Measurements from ENCODE around the gene NCOA1. TPM values are rescaled to one million over a fixed set of nuclear protein-coding genes. Genes with fewer than 3 reads are reported as not detected.
"Not testable (repeated sequence)": the region's sequence is repeated elsewhere in the genome, so short reads cannot be mapped to it uniquely, and the experiment has no call there.

NCOA1 gene
- polyA plus RNA-seq, 1 donor (not counting 4 experiments of a cell fraction or from before 2014, with no cell fraction given) = 5.0 TPM

- dilution Hi-C loops (cut with MboI; ENCODE audit: extremely low pct_ligation_motif_present, low sequenced_read_pairs) = no loop called here
- no peaks in the 10 kb centered on the region for H3K36me3 ChIP-seq (ENCODE audit: control insufficient read depth in 2 of 2, extremely low read depth in 1 of 2, insufficient read depth in 2 of 2, low read length in 2 of 2)
- no peaks in the 10 kb centered on the region for H3K4me1 ChIP-seq (ENCODE audit: control insufficient read depth, extremely low read depth, insufficient read depth, low read length)
- H3K79me2 ChIP-seq (ENCODE audit: control insufficient read depth, insufficient read depth, low read length) = no peaks in the 10 kb centered on the region
- no peak overlapping the region for H3K27ac ChIP-seq (ENCODE audit: control insufficient read depth, insufficient read depth, low read length)
- no peak overlapping the region for H3K4me3 ChIP-seq (ENCODE audit: control insufficient read depth in 2 of 3, extremely low read depth in 1 of 3, insufficient read depth in 2 of 3, low read depth in 1 of 3, low read length in 3 of 3)
- TF ChIP-seq CTCF (optimal IDR thresholded peaks at IDR 0.05 in 1 of 3, IDR thresholded peaks at IDR 0.05 in 1 of 3, conservative IDR thresholded peaks at IDR 0.05 in 1 of 3; ENCODE audit: extremely low read depth in 1 of 3, insufficient read depth in 2 of 3, low read length in 3 of 3) (no peak), EZH2 (IDR thresholded peaks at IDR 0.05; ENCODE audit: low read length) (no peak)
- no peak overlapping the region for H2AFZ ChIP-seq (ENCODE audit: control insufficient read depth, low read length)
- no peaks in the 10 kb centered on the region for H3K9me1 ChIP-seq (ENCODE audit: control insufficient read depth, extremely low read depth, insufficient read depth, low read length)
- no peak overlapping the region for H3K4me2 ChIP-seq (ENCODE audit: control insufficient read depth, extremely low read depth, insufficient read depth, low read depth, low read length)
- no peak for FAIRE-seq
- no peaks in the 10 kb centered on the region for H3K27me3 ChIP-seq (ENCODE audit: control insufficient read depth, extremely low read depth, insufficient read depth, low read length)
- H4K20me1 ChIP-seq (ENCODE audit: control insufficient read depth, extremely low read depth, insufficient read depth, low read length) = no peaks in the 10 kb centered on the region
- H3K9ac ChIP-seq (ENCODE audit: control insufficient read depth, extremely low read depth, insufficient read depth, low read length) = no peak overlapping the region
- no peak for DNase-seq (ENCODE audit: low read depth, low spot score)
- H3K9me3 ChIP-seq (ENCODE audit: control insufficient read depth, low read depth, low read length) = no peaks in the 10 kb centered on the region
Observed at GRCh38 chr2:24597181-24597870, 106.3 kb downstream of the NCOA1 start.

GRCh38 chr2:24600140-24600539 is 109.1 kb downstream of the NCOA1 start:
- H3K9ac ChIP-seq (ENCODE audit: control insufficient read depth, extremely low read depth, insufficient read depth, low read length); H4K20me1 ChIP-seq (ENCODE audit: control insufficient read depth, extremely low read depth, insufficient read depth, low read length); dilution Hi-C loops (cut with MboI; ENCODE audit: extremely low pct_ligation_motif_present, low sequenced_read_pairs); H2AFZ ChIP-seq (ENCODE audit: control insufficient read depth, low read length); H3K27ac ChIP-seq (ENCODE audit: control insufficient read depth, insufficient read depth, low read length); H3K4me1 ChIP-seq (ENCODE audit: control insufficient read depth, extremely low read depth, insufficient read depth, low read length); H3K79me2 ChIP-seq (ENCODE audit: control insufficient read depth, insufficient read depth, low read length); H3K4me2 ChIP-seq (ENCODE audit: control insufficient read depth, extremely low read depth, insufficient read depth, low read depth, low read length); H3K27me3 ChIP-seq (ENCODE audit: control insufficient read depth, extremely low read depth, insufficient read depth, low read length); DNase-seq (ENCODE audit: low read depth, low spot score); H3K9me3 ChIP-seq (ENCODE audit: control insufficient read depth, low read depth, low read length); H3K4me3 ChIP-seq (ENCODE audit: control insufficient read depth in 2 of 3, extremely low read depth in 1 of 3, insufficient read depth in 2 of 3, low read depth in 1 of 3, low read length in 3 of 3); H3K9me1 ChIP-seq (ENCODE audit: control insufficient read depth, extremely low read depth, insufficient read depth, low read length); FAIRE-seq; H3K36me3 ChIP-seq (ENCODE audit: control insufficient read depth in 2 of 2, extremely low read depth in 1 of 2, insufficient read depth in 2 of 2, low read length in 2 of 2): not testable (repeated sequence)

- FAIRE-seq = no peak
- dilution Hi-C loops (cut with MboI; ENCODE audit: extremely low pct_ligation_motif_present, low sequenced_read_pairs) = no loop called here
Observed at GRCh38 chr2:24611631-24612030, 120.6 kb downstream of the NCOA1 start.

More at GRCh38 chr2:24611631-24612030, 120.6 kb downstream of the NCOA1 start:
- H3K9me3 ChIP-seq (ENCODE audit: control insufficient read depth, low read depth, low read length) = no peaks in the 10 kb centered on the region
- no peak overlapping the region for H2AFZ ChIP-seq (ENCODE audit: control insufficient read depth, low read length)
- H3K9me1 ChIP-seq (ENCODE audit: control insufficient read depth, extremely low read depth, insufficient read depth, low read length) = no peaks in the 10 kb centered on the region
- H3K36me3 ChIP-seq (ENCODE audit: control insufficient read depth in 2 of 2, extremely low read depth in 1 of 2, insufficient read depth in 2 of 2, low read length in 2 of 2) = no peaks in the 10 kb centered on the region
- no peak overlapping the region for H3K4me2 ChIP-seq (ENCODE audit: control insufficient read depth, extremely low read depth, insufficient read depth, low read depth, low read length)
- no peak for TF ChIP-seq EZH2 (IDR thresholded peaks at IDR 0.05; ENCODE audit: low read length)
- TF ChIP-seq CTCF (optimal IDR thresholded peaks at IDR 0.05 in 1 of 3, IDR thresholded peaks at IDR 0.05 in 1 of 3, conservative IDR thresholded peaks at IDR 0.05 in 1 of 3; ENCODE audit: extremely low read depth in 1 of 3, insufficient read depth in 2 of 3, low read length in 3 of 3) = no peak
- no peak overlapping the region for H3K27ac ChIP-seq (ENCODE audit: control insufficient read depth, insufficient read depth, low read length)
- H3K4me3 ChIP-seq (ENCODE audit: control insufficient read depth in 2 of 3, extremely low read depth in 1 of 3, insufficient read depth in 2 of 3, low read depth in 1 of 3, low read length in 3 of 3) = no peak overlapping the region
- H3K4me1 ChIP-seq (ENCODE audit: control insufficient read depth, extremely low read depth, insufficient read depth, low read length) = no peaks in the 10 kb centered on the region
- no peaks in the 10 kb centered on the region for H4K20me1 ChIP-seq (ENCODE audit: control insufficient read depth, extremely low read depth, insufficient read depth, low read length)
- H3K79me2 ChIP-seq (ENCODE audit: control insufficient read depth, insufficient read depth, low read length) = no peaks in the 10 kb centered on the region
- no peak for DNase-seq (ENCODE audit: low read depth, low spot score)
- H3K27me3 ChIP-seq (ENCODE audit: control insufficient read depth, extremely low read depth, insufficient read depth, low read length) = no peaks in the 10 kb centered on the region
- H3K9ac ChIP-seq (ENCODE audit: control insufficient read depth, extremely low read depth, insufficient read depth, low read length) = no peak overlapping the region

Measured in keratinocyte (primary cell).